ENCODE measurements around the gene FANK1.

GRCh38 chr10:125992254-125992653 lies 95.9 kb downstream of the FANK1 start:
- no peak for TF ChIP-seq CTCF (IDR thresholded peaks at IDR 0.05 in 8 of 11, conservative IDR thresholded peaks at IDR 0.05 in 3 of 11)
- no peak for TF ChIP-seq POLR2AphosphoS5 (IDR thresholded peaks at IDR 0.05)

Measured in spleen (tissue), 7 donors.